SIG-M5 treated with dmso at 0.1 percent for 504 hours (cell line): ENCODE data around the gene SEC24D.
"Not testable (repeated sequence)": the region's sequence is repeated elsewhere in the genome, so short reads cannot be mapped to it uniquely, and the experiment has no call there.

ENCODE experiments used
- DNase-seq: peaks from one replicate; lab custom pipeline; 2025; ENCODE audit not compliant: unreplicated experiment; lab: John Stamatoyannopoulos, UW

Gene SEC24D

GRCh38 chr4:118835571-118836300, at the start of gene SEC24D:
Gene SEC24D (minus strand): TSS chr4:118836126. CDS start chr4:118833696, 2,430 bp downstream.
- DNase-seq: peak; percentile 85

GRCh38 chr4:118884716-118885115, 48.8 kb upstream of the SEC24D start:
- DNase-seq: no peak

GRCh38 chr4:118883861-118884260, 47.9 kb upstream of the SEC24D start:
- DNase-seq: peak; percentile 14

- DNase-seq: no peak
These were observed 45.7 kb upstream of the SEC24D start for GRCh38 chr4:118881512-118882146.

- no peak for DNase-seq
These were observed 43.5 kb upstream of the SEC24D start for GRCh38 chr4:118879409-118879808.

GRCh38 chr4:118878507-118878906, 42.6 kb upstream of the SEC24D start:
- DNase-seq: not testable (repeated sequence)

- DNase-seq: no peak
These were observed 41.9 kb upstream of the SEC24D start for GRCh38 chr4:118877797-118878196.

GRCh38 chr4:118872181-118872580, 36.3 kb upstream of the SEC24D start:
- no peak for DNase-seq

- no peak for DNase-seq
These were observed 33.9 kb upstream of the SEC24D start for GRCh38 chr4:118869808-118870342.

GRCh38 chr4:118867311-118868067, 31.6 kb upstream of the SEC24D start:
- DNase-seq: no peak

- peak; percentile 34 for DNase-seq
These were observed 30.5 kb upstream of the SEC24D start for GRCh38 chr4:118866442-118866841.

- DNase-seq: peak; percentile 82
These were observed 29.3 kb upstream of the SEC24D start for GRCh38 chr4:118865091-118865708.

- DNase-seq: no peak
These were observed 22.9 kb upstream of the SEC24D start for GRCh38 chr4:118858779-118859178.

- no peak for DNase-seq
These were observed 21.8 kb upstream of the SEC24D start for GRCh38 chr4:118857760-118858159.

- peak; percentile 13 for DNase-seq
These were observed 14.7 kb upstream of the SEC24D start for GRCh38 chr4:118850488-118851173.

GRCh38 chr4:118849867-118850487, 14.1 kb upstream of the SEC24D start:
- no peak for DNase-seq

GRCh38 chr4:118848901-118849300, 13.0 kb upstream of the SEC24D start:
- no peak for DNase-seq

- DNase-seq: no peak
These were observed 12.3 kb upstream of the SEC24D start for GRCh38 chr4:118848242-118848641.

- DNase-seq: no peak
These were observed 11.1 kb upstream of the SEC24D start for GRCh38 chr4:118846979-118847378.

GRCh38 chr4:118845552-118846050, 9.7 kb upstream of the SEC24D start:
- DNase-seq: no peak
